Measurements from ENCODE around the gene FCRL5. TPM values are rescaled to one million over a fixed set of nuclear protein-coding genes. Genes with fewer than 3 reads are reported as not detected.

FCRL5 gene
- total and polyA plus RNA-seq, 2 donors (not counting 3 experiments of a cell fraction or from before 2014, with no cell fraction given), result not detected

GRCh38 chr1:157469300-157469699, 83.0 kb downstream of the FCRL5 start:
- Histone ChIP-seq H3K9ac (replicated peaks; ENCODE audit: extremely low read depth, insufficient read depth, low read length) (no peak overlapping the region), H3K4me1 (ENCODE audit: control insufficient read depth, extremely low read depth, insufficient read depth, low read length) (peaks cover 4% of the 10 kb centered on the region), H3K36me3 (ENCODE audit: control insufficient read depth in 2 of 2, extremely low read depth in 1 of 2, insufficient read depth in 2 of 2, low read length in 2 of 2) (no peaks in the 10 kb centered on the region), H4K20me1 (replicated peaks; ENCODE audit: control insufficient read depth, extremely low read depth, insufficient read depth, low read length) (no peaks in the 10 kb centered on the region), H3K9me1 (replicated peaks; ENCODE audit: control insufficient read depth, extremely low read depth, insufficient read depth, low read length) (no peaks in the 10 kb centered on the region), H3K27me3 (ENCODE audit: control insufficient read depth in 2 of 2, insufficient read depth in 2 of 2, low read length in 2 of 2) (peaks cover 2 to 7% of the 10 kb centered on the region in 2 experiments), H3K4me2 (ENCODE audit: insufficient read depth, low read length) (no peak overlapping the region), H3K27ac (ENCODE audit: insufficient read depth, low read depth, low read length) (no peak overlapping the region), H3K9me3 (replicated peaks; ENCODE audit: control insufficient read depth, insufficient read depth, low read length) (no peaks in the 10 kb centered on the region), H2AFZ (ENCODE audit: low read depth, low read length) (no peak overlapping the region), H3K79me2 (ENCODE audit: control insufficient read depth, insufficient read depth, low read length) (no peaks in the 10 kb centered on the region), H3K4me3 (replicated peaks in 1 of 3; ENCODE audit: insufficient read depth in 1 of 3, low read depth in 1 of 3, low read length in 3 of 3) (no peak overlapping the region)
- TF ChIP-seq MYC (IDR thresholded peaks at IDR 0.05; ENCODE audit: low read depth, low read length), result no peak
- no peak for TF ChIP-seq POLR2AphosphoS5 (IDR thresholded peaks at IDR 0.05; ENCODE audit: insufficient read depth, low read depth, low read length)
- no peak for TF ChIP-seq FOS (IDR thresholded peaks at IDR 0.05; ENCODE audit: borderline replicate concordance, insufficient read depth, low read length)
- no peak for TF ChIP-seq MAX (IDR thresholded peaks at IDR 0.05; ENCODE audit: insufficient read depth, insufficient read length)
- no peak for TF ChIP-seq GATA2 (IDR thresholded peaks at IDR 0.05; ENCODE audit: insufficient read depth, insufficient read length, low read depth, low read length)
- TF ChIP-seq EZH2 (IDR thresholded peaks at IDR 0.05; ENCODE audit: borderline replicate concordance, low read depth, low read length, severe bottlenecking), result no peak
- no peak for TF ChIP-seq CTCF (IDR thresholded peaks at IDR 0.05; ENCODE audit: extremely low read depth in 1 of 2, insufficient read depth in 1 of 2, low read depth in 1 of 2, low read length in 2 of 2)
- TF ChIP-seq POLR2A (IDR thresholded peaks at IDR 0.05; ENCODE audit: low read depth, low read length), result no peak
- no peak for TF ChIP-seq JUN (IDR thresholded peaks at IDR 0.05; ENCODE audit: borderline replicate concordance, insufficient read depth, insufficient read length, low read depth)
- BruUV-seq (replicated peaks), result no TSS peak
- ChIA-PET POLR2A (no interaction called here), CTCF (no interaction called here)
- dilution Hi-C loops (cut with MboI; ENCODE audit: extremely low pct_ligation_motif_present, low sequenced_read_pairs) (no loop called here), intact Hi-C loops (cut with micrococcal nuclease) (no loop called here)
- FAIRE-seq (no peak), DNase-seq (ENCODE audit: low read depth, low spot score) (no peak)
